ENCODE measurements around the gene AZI2. TPM values are rescaled to one million over a fixed set of nuclear protein-coding genes. Genes with fewer than 3 reads are reported as not detected.

Gene AZI2
- total RNA-seq, 1 donor = 29.2 TPM

DNA sequence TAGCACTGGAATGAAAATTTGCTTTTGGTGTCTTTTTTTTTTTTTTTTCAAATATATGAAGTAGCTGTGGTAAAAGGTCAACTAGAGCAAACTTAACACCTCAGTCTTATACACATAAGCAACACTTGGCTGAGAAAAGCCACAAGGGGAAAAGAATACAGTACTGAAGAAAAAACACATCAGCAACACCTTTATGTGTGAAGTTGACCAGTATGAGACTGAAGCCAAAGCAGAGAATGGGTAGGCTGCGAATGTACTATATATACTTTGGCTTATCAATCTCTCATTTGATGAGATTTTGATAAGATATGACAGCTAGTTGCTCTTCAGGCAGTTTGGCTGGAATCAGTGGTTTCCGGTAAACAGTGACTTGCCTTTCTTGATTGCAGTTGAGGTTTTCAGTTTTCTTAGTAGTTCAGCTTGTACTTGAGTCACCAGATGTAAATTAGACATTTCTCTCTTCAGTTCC lies 22.1 kb downstream of the AZI2 start:
- H3K4me3 ChIP-seq (ENCODE audit: low read length) = no peak overlapping the region
- H3K27me3 ChIP-seq (ENCODE audit: insufficient read depth, low read length) = no peaks in the 10 kb centered on the region
- peaks cover 3% of the 10 kb centered on the region for H3K4me1 ChIP-seq (ENCODE audit: insufficient read depth, low read length)
- H3K9me3 ChIP-seq (ENCODE audit: low read depth, low read length) = no peaks in the 10 kb centered on the region

DNA sequence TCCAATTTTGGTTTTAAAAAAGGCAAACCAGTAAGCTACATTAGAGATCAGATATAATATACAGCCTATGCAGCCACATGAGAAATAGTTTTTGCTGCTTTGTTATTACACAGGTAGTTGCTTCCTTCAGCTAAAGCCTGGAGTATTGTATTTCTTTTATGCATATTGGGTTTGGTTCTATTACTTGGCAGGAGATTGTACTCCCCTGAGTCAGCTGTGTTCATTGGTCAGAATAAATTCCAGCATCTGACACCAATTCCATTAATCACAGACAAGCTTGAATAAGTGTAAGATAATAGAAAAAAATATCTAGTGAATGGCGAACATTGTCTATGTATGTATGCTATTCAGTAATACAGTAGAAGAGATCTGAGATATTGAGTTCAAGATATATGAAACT lies 26.2 kb downstream of the AZI2 start:
- Histone ChIP-seq H3K4me3 (ENCODE audit: low read length) (no peak overlapping the region), H3K9me3 (ENCODE audit: low read depth, low read length) (no peaks in the 10 kb centered on the region), H3K4me1 (ENCODE audit: insufficient read depth, low read length) (peaks cover 3% of the 10 kb centered on the region), H3K27me3 (ENCODE audit: insufficient read depth, low read length) (no peaks in the 10 kb centered on the region)

DNA sequence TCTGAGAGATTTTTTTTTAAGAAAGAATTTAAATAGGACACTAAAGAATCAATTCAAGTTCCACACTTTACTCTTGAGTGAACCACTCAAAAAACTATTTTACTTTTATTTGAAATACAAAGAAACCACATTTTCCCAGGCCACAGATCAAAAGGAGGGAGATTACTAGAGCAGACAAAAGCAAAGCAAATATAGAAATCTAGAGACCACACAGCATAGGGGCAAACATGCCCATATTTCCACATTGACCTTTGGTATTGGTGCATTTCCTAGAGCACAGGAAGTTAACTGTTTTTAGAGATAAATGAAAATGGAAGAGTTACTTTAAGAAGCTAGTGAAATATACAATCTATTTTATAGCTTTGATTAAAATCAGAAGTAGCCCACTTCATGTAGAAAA lies 27.6 kb downstream of the AZI2 start:
- Histone ChIP-seq H3K27me3 (ENCODE audit: insufficient read depth, low read length) (no peaks in the 10 kb centered on the region), H3K4me3 (ENCODE audit: low read length) (no peak overlapping the region), H3K4me1 (ENCODE audit: insufficient read depth, low read length) (no peaks in the 10 kb centered on the region), H3K9me3 (ENCODE audit: low read depth, low read length) (no peaks in the 10 kb centered on the region)

- Histone ChIP-seq H3K27me3 (ENCODE audit: insufficient read depth, low read length) (no peaks in the 10 kb centered on the region), H3K9me3 (ENCODE audit: low read depth, low read length) (no peaks in the 10 kb centered on the region), H3K4me3 (ENCODE audit: low read length) (no peak overlapping the region), H3K4me1 (ENCODE audit: insufficient read depth, low read length) (no peaks in the 10 kb centered on the region)
Measured at GRCh38 chr3:28317438-28318022, 31.1 kb downstream of the AZI2 start.

DNA sequence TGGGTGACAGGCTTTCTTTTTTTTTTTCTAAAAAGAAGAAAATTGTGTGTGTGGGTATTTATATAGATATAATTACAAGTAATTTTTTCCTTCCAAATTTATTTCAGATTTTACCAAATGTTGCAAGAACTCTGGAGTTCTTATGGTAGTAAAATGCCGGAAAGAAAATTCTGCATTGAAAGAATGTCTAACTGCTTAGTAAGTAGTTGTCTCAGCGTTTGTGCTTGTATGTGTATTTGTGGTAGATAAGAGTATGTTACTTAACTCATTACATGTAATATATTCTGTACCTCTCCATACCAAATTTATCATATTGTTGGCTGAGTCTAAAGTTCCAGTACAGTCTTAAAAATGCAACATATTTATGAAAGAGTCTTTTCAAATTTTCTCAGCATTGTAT lies 32.4 kb downstream of the AZI2 start:
- no peak overlapping the region for H3K4me3 ChIP-seq (ENCODE audit: low read length)
- H3K9me3 ChIP-seq (ENCODE audit: low read depth, low read length) = no peaks in the 10 kb centered on the region
- no peaks in the 10 kb centered on the region for H3K27me3 ChIP-seq (ENCODE audit: insufficient read depth, low read length)
- H3K4me1 ChIP-seq (ENCODE audit: insufficient read depth, low read length) = no peaks in the 10 kb centered on the region

DNA sequence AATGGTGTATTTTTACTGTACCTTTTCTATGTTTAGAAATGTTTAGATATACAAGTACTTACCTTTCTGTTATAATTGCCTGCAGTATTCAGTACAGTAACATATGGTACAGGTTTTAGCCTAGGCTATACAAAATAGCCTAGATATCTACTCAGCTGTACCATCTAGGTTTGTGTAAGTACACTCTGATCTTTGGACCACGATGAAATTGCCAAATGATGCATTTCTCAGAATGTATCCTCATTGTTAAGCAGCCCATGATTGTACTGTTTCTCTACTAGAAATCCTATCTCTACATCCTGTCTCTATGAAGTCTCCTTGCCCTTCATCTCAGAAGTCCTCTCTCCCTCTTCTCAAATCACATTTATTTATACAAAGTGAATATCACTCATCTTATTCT lies 32.9 kb downstream of the AZI2 start:
- Histone ChIP-seq H3K27me3 (ENCODE audit: insufficient read depth, low read length) (no peaks in the 10 kb centered on the region), H3K4me3 (ENCODE audit: low read length) (no peak overlapping the region), H3K9me3 (ENCODE audit: low read depth, low read length) (no peaks in the 10 kb centered on the region), H3K4me1 (ENCODE audit: insufficient read depth, low read length) (no peaks in the 10 kb centered on the region)

- no peaks in the 10 kb centered on the region for H3K9me3 ChIP-seq (ENCODE audit: low read depth, low read length)
- peaks cover 4% of the 10 kb centered on the region for H3K4me1 ChIP-seq (ENCODE audit: insufficient read depth, low read length)
- no peak overlapping the region for H3K4me3 ChIP-seq (ENCODE audit: low read length)
- no peaks in the 10 kb centered on the region for H3K27me3 ChIP-seq (ENCODE audit: insufficient read depth, low read length)
Measured at GRCh38 chr3:28308196-28308595, 40.4 kb downstream of the AZI2 start.

GRCh38 chr3:28301688-28302087 lies 46.9 kb downstream of the AZI2 start:
- H3K9me3 ChIP-seq (ENCODE audit: low read depth, low read length) = no peaks in the 10 kb centered on the region

DNA sequence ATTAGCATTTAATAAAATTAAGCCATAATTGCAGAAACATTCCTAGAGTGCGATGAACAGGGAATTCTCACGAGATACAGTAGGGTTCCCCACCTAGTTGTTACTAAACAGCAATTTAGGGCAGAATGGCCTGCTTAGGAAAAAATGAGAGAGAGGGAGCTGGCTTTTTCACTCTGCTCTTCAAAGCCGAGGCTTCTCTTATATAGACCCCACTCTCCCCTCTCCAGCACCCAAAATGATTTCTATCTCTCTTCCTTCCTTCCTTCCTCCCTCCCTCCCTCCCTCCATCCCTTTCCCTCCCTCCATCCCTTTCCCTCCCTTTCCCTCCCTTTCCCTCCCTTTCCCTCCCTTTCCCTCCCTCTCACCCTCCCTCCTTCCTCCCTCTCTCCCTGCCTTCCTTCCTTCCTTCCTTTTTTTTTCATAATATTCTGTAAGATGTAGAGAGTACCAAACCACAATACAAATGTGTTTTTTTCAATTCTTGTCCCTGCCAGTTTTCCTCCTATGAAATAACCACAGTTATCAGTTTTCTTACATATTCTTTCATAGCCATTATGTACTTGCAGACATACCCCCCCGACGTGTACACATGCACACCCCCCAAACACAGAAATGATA lies 48.2 kb downstream of the AZI2 start:
- H3K9me3 ChIP-seq (ENCODE audit: low read depth, low read length) = no peaks in the 10 kb centered on the region
- H3K4me3 ChIP-seq (ENCODE audit: low read length) = no peak overlapping the region
- peaks cover 3% of the 10 kb centered on the region for H3K4me1 ChIP-seq (ENCODE audit: insufficient read depth, low read length)
- H3K27me3 ChIP-seq (ENCODE audit: insufficient read depth, low read length) = no peaks in the 10 kb centered on the region

More at GRCh38 chr3:28301688-28302087, 46.9 kb downstream of the AZI2 start:
- Histone ChIP-seq H3K4me1 (ENCODE audit: insufficient read depth, low read length) (no peaks in the 10 kb centered on the region), H3K4me3 (ENCODE audit: low read length) (no peak overlapping the region), H3K27me3 (ENCODE audit: insufficient read depth, low read length) (no peaks in the 10 kb centered on the region)

DNA sequence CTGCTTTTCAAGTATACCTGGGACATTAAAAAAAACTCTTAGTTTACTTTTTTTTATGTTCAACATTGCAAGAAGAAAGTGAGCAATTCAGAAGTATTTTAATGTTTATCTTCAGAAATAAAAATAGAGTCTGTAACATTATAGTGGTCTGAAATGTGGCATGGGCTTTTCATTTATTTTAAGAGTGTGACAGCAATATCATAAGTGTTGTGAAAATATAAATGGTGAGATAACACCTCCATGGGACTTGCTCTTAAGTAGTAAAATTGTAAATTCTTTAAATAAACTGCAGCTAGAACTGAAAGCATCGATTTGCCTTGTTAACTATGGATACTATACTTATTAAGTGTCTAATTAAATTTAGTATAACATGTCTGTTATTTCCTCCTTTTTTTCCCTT lies 48.9 kb downstream of the AZI2 start:
- no peaks in the 10 kb centered on the region for H3K27me3 ChIP-seq (ENCODE audit: insufficient read depth, low read length)
- H3K9me3 ChIP-seq (ENCODE audit: low read depth, low read length) = no peaks in the 10 kb centered on the region

GRCh38 chr3:28295898-28296490 lies 52.6 kb downstream of the AZI2 start:
- no peaks in the 10 kb centered on the region for H3K27me3 ChIP-seq (ENCODE audit: insufficient read depth, low read length)
- no peaks in the 10 kb centered on the region for H3K9me3 ChIP-seq (ENCODE audit: low read depth, low read length)
- H3K4me1 ChIP-seq (ENCODE audit: insufficient read depth, low read length) = peaks cover 4% of the 10 kb centered on the region
- no peak overlapping the region for H3K4me3 ChIP-seq (ENCODE audit: low read length)

More for the DNA sequence above, 48.9 kb downstream of the AZI2 start:
- H3K4me3 ChIP-seq (ENCODE audit: low read length) = no peak overlapping the region
- H3K4me1 ChIP-seq (ENCODE audit: insufficient read depth, low read length) = peaks cover 4% of the 10 kb centered on the region

DNA sequence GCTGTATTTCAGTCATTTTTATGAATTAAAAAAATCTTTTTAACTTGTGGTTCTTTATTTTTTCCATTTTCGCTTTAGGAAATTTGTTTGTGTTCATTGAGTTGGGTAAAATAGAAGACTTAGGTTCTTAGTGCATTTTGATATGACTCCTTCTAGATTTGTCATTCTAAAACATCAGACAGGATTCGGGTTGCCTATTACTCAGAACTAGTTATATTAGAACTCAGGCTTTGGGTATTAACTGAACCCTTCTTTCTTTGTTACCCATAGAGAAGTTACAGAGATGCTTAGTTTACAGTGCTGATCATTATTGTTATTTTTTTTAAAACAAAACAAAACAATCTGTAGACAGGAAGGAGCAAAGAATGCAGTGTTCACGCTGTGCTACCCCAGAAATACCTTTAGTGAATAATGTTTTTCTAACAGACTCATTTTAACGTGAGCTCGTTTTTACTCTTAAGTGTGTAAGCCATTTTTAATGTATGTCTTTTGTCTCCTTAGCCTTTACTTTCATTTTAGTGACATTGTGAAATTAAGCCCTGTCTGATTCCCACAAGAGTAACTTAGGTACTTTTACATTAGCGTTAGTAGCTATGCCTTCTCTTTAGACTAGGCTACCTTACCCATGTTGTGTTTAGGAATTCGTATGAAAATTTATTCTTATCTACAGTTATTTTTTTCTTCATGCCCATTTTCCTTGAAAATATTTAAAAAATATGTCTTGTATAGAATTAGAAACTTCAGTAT lies 53.8 kb downstream of the AZI2 start:
- Histone ChIP-seq H3K27me3 (ENCODE audit: insufficient read depth, low read length) (no peaks in the 10 kb centered on the region), H3K4me3 (ENCODE audit: low read length) (no peak overlapping the region), H3K9me3 (ENCODE audit: low read depth, low read length) (no peaks in the 10 kb centered on the region), H3K4me1 (ENCODE audit: insufficient read depth, low read length) (peaks cover 4% of the 10 kb centered on the region)

DNA sequence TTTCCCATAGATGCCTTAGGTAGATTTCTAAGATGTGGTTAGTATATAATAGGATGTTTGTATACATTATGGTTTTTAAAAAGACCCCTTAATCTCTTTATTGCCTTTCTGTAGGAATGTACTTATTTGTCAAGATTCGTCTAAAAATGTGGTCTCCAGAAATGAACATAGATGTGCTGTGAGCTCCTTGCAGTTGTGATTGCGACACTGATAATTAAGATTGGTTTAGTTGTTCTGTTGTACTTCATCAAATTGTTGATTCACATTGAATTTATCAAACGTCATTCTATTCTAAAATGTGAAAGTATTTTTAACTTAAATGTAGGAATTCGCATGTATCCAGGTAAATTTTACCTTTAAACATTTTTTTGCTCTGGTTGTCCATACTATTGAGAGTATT lies 56.0 kb downstream of the AZI2 start:
- H3K4me3 ChIP-seq (ENCODE audit: low read length) = no peak overlapping the region
- no peaks in the 10 kb centered on the region for H3K9me3 ChIP-seq (ENCODE audit: low read depth, low read length)
- H3K4me1 ChIP-seq (ENCODE audit: insufficient read depth, low read length) = peaks cover 4% of the 10 kb centered on the region
- no peaks in the 10 kb centered on the region for H3K27me3 ChIP-seq (ENCODE audit: insufficient read depth, low read length)

GRCh38 chr3:28291577-28291976 lies 57.0 kb downstream of the AZI2 start:
- no peaks in the 10 kb centered on the region for H3K27me3 ChIP-seq (ENCODE audit: insufficient read depth, low read length)

GRCh38 chr3:28290863-28291300 lies 57.7 kb downstream of the AZI2 start:
- no peaks in the 10 kb centered on the region for H3K27me3 ChIP-seq (ENCODE audit: insufficient read depth, low read length)
- H3K4me1 ChIP-seq (ENCODE audit: insufficient read depth, low read length) = peaks cover 4% of the 10 kb centered on the region
- H3K9me3 ChIP-seq (ENCODE audit: low read depth, low read length) = no peaks in the 10 kb centered on the region
- H3K4me3 ChIP-seq (ENCODE audit: low read length) = no peak overlapping the region

More at GRCh38 chr3:28291577-28291976, 57.0 kb downstream of the AZI2 start:
- H3K4me1 ChIP-seq (ENCODE audit: insufficient read depth, low read length) = peaks cover 4% of the 10 kb centered on the region
- H3K4me3 ChIP-seq (ENCODE audit: low read length) = no peak overlapping the region
- no peaks in the 10 kb centered on the region for H3K9me3 ChIP-seq (ENCODE audit: low read depth, low read length)
